SK-N-MC (cell line): ENCODE results near the gene GOLGA6A.

ENCODE experiments used
- EZH2 ChIP-seq: fragments of 200-600 bp; sonication (generic); IDR thresholded peaks from one replicate; pipeline ENCODE4 v1.6.1; 2017; ENCODE audit warnings: antibody characterized with exemption
- FOXP2 ChIP-seq: optimal IDR thresholded peaks from 2 replicates; pipeline ENCODE3; 2011; ENCODE audit warnings: mild to moderate bottlenecking, moderate library complexity; ENCODE audit not compliant: insufficient read depth; ENCODE audit errors: extremely low read length, control extremely low read depth
- POLR2AphosphoS5 ChIP-seq: IDR thresholded peaks from 2 replicates; pipeline ENCODE4 v1.6.1; 2012; ENCODE audit warnings: mild to moderate bottlenecking, low read depth, low read length, borderline replicate concordance

GRCh38 chr15:74050127-74050526 is 32.2 kb downstream of the GOLGA6A start:
- TF ChIP-seq EZH2 (no peak), POLR2AphosphoS5 (no peak), FOXP2 (no peak)
